ENCODE data around the gene INHBB. TPM values are rescaled to one million over a fixed set of nuclear protein-coding genes. Genes with fewer than 3 reads are reported as not detected.
A peak's percentile ranks its signal among the peaks of the same experiment; 100 is the strongest.

Gene INHBB
- polyA plus RNA-seq, 3 donors: 0.08 TPM; not detected in 2

DNA sequence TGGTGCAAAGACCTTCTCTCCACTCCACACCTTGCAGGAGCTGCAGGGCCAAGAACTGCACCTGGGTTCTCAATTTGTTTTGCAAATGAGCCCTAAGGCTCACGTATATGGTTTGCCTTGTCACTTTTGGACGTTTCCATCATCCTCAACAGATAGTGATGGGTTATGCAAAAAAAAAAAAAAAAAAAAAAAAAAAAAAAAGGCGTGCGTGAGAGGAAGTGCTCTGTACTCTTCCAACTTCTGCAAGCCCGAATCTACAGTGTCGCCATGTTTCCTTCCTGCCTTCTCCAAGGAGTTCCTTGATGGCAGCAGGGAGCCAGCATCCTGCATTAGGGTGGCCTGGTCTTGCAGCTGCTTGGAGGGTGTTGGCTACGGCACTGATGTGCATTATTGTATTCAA is 4.0 kb upstream of the INHBB start:
- H3K27me3 Mint-ChIP-seq (ENCODE audit: low read depth in 3 of 3): peaks cover 29 to 48% (median 43%) of the 10 kb centered on the region in 3 donors
- Histone ChIP-seq H3K27me3 (ENCODE audit: control insufficient read depth in 2 of 2, insufficient read depth in 2 of 2, low read length in 2 of 2) (peaks cover 27 to 46% of the 10 kb centered on the region in 2 donors), H3K4me2 (replicated peaks; ENCODE audit: extremely low read depth, low read length, poor library complexity, severe bottlenecking) (no peak overlapping the region), H3K4me3 (replicated peaks in 1 of 3; ENCODE audit: low read depth in 2 of 3, low read length in 3 of 3) (no peak overlapping the region), H4K20me1 (ENCODE audit: insufficient read depth, low read length) (no peaks in the 10 kb centered on the region), H3K9me3 (replicated peaks in 1 of 2; ENCODE audit: control insufficient read depth in 1 of 2, insufficient read depth in 1 of 2, low read length in 2 of 2) (peaks cover 0 to 19% of the 10 kb centered on the region in 2 donors), H3K36me3 (replicated peaks in 1 of 2; ENCODE audit: control insufficient read depth in 1 of 2, insufficient read depth in 2 of 2, low read length in 2 of 2) (no peaks in the 10 kb centered on the region), H3K27ac (ENCODE audit: low read depth in 1 of 2, low read length in 2 of 2) (no peak overlapping the region), H3K9ac (ENCODE audit: insufficient read depth, low read length, poor library complexity, severe bottlenecking) (no peak overlapping the region), H3K4me1 (ENCODE audit: control insufficient read depth in 1 of 2, insufficient read depth in 2 of 2, low read length in 2 of 2) (peaks cover 56 to 71% of the 10 kb centered on the region in 2 donors), H2AFZ (ENCODE audit: insufficient read depth, low read depth, low read length, poor library complexity, severe bottlenecking) (no peak overlapping the region), H3K79me2 (ENCODE audit: insufficient read depth, low read length) (no peaks in the 10 kb centered on the region)
- peak overlapping the region in 1 of 7 donors; percentile 61 for H3K27ac Mint-ChIP-seq
- H3K9me3 Mint-ChIP-seq: peaks cover 0 to 17% (median 4%) of the 10 kb centered on the region in 7 donors
- TF ChIP-seq, protein P1, sequence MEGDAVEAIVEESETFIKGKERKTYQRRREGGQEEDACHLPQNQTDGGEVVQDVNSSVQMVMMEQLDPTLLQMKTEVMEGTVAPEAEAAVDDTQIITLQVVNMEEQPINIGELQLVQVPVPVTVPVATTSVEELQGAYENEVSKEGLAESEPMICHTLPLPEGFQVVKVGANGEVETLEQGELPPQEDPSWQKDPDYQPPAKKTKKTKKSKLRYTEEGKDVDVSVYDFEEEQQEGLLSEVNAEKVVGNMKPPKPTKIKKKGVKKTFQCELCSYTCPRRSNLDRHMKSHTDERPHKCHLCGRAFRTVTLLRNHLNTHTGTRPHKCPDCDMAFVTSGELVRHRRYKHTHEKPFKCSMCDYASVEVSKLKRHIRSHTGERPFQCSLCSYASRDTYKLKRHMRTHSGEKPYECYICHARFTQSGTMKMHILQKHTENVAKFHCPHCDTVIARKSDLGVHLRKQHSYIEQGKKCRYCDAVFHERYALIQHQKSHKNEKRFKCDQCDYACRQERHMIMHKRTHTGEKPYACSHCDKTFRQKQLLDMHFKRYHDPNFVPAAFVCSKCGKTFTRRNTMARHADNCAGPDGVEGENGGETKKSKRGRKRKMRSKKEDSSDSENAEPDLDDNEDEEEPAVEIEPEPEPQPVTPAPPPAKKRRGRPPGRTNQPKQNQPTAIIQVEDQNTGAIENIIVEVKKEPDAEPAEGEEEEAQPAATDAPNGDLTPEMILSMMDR (IDR thresholded peaks at IDR 0.05): no peak
- H3K4me1 Mint-ChIP-seq: peaks cover 47% of the 10 kb centered on the region
- intact Hi-C loops (cut with micrococcal nuclease): loop anchor here (10.0 kb wide), 2 partner anchors 333 to 343 kb away; no protein-coding TSS in a partner anchor
- H3K36me3 Mint-ChIP-seq: peaks cover 7% of the 10 kb centered on the region in 2 donors
- peak in 2 of 3 donors; percentile 29 to 39 for DNase-seq
- H3K4me3 Mint-ChIP-seq: peak overlapping the region; percentile 31 to 82
- 25% methylated on average over 3 of the region's 7 CpGs for WGBS (ENCODE audit: insufficient coverage)

DNA sequence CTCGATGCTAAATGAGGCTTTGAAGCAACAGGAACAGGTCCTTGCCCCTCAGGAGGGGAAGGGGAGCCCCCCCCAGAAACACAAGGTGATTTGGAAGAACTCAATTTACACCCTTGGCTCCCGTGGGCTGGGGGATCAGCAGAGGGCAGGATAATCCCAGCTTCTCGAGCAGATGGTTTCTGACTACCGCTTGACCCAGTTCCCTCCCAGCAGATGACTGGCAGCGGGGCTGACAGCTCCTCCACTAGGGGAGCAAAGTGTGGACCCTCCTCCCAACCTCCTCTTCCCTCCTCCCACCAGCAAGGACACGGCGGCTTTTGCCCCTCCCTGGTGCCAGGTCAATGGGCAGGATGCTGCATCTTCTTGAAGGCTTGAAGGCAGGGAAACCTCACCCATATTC is 3.5 kb upstream of the INHBB start:
- Mint-ChIP-seq H3K4me3 (peak overlapping the region; percentile 31 to 82), H3K4me1 (peaks cover 47% of the 10 kb centered on the region), H3K27me3 (ENCODE audit: low read depth in 3 of 3) (peaks cover 34 to 52% (median 47%) of the 10 kb centered on the region in 3 donors), H3K36me3 (peaks cover 7 to 9% of the 10 kb centered on the region in 2 donors), H3K9me3 (peaks cover 0 to 22% (median 8%) of the 10 kb centered on the region in 7 donors), H3K27ac (peak overlapping the region in 1 of 7 donors; percentile 61)
- H3K27me3 ChIP-seq (ENCODE audit: control insufficient read depth in 2 of 2, insufficient read depth in 2 of 2, low read length in 2 of 2): peaks cover 30 to 50% of the 10 kb centered on the region in 2 donors
- TF ChIP-seq, protein P1 (IDR thresholded peaks at IDR 0.05): no peak
- H3K36me3 ChIP-seq (replicated peaks in 1 of 2; ENCODE audit: control insufficient read depth in 1 of 2, insufficient read depth in 2 of 2, low read length in 2 of 2): no peaks in the 10 kb centered on the region
- H4K20me1 ChIP-seq (ENCODE audit: insufficient read depth, low read length): no peaks in the 10 kb centered on the region
- WGBS (ENCODE audit: insufficient coverage): 28% methylated on average over 4 of the region's 7 CpGs
- no peak overlapping the region for H3K4me3 ChIP-seq (replicated peaks in 1 of 3; ENCODE audit: low read depth in 2 of 3, low read length in 3 of 3)
- H3K27ac ChIP-seq (ENCODE audit: low read depth in 1 of 2, low read length in 2 of 2): no peak overlapping the region
- peaks cover 0 to 23% of the 10 kb centered on the region in 2 donors for H3K9me3 ChIP-seq (replicated peaks in 1 of 2; ENCODE audit: control insufficient read depth in 1 of 2, insufficient read depth in 1 of 2, low read length in 2 of 2)
- H3K79me2 ChIP-seq (ENCODE audit: insufficient read depth, low read length): no peaks in the 10 kb centered on the region
- intact Hi-C loops (cut with micrococcal nuclease): loop anchor here (10.0 kb wide), 2 partner anchors 332 to 342 kb away; no protein-coding TSS in a partner anchor
- no peak for DNase-seq
- H3K4me1 ChIP-seq (ENCODE audit: control insufficient read depth in 1 of 2, insufficient read depth in 2 of 2, low read length in 2 of 2): peaks cover 55 to 68% of the 10 kb centered on the region in 2 donors
- H2AFZ ChIP-seq (ENCODE audit: insufficient read depth, low read depth, low read length, poor library complexity, severe bottlenecking): no peak overlapping the region
- H3K4me2 ChIP-seq (replicated peaks; ENCODE audit: extremely low read depth, low read length, poor library complexity, severe bottlenecking): no peak overlapping the region
- H3K9ac ChIP-seq (ENCODE audit: insufficient read depth, low read length, poor library complexity, severe bottlenecking): no peak overlapping the region

All from CD14-positive monocyte (primary cell).